Measurements from ENCODE around the gene PPP1R14C. TPM values are rescaled to one million over a fixed set of nuclear protein-coding genes. Genes with fewer than 3 reads are reported as not detected.

PPP1R14C gene
- total and polyA plus RNA-seq, 2 donors (not counting 3 experiments of a cell fraction or from before 2014, with no cell fraction given): not detected

DNA sequence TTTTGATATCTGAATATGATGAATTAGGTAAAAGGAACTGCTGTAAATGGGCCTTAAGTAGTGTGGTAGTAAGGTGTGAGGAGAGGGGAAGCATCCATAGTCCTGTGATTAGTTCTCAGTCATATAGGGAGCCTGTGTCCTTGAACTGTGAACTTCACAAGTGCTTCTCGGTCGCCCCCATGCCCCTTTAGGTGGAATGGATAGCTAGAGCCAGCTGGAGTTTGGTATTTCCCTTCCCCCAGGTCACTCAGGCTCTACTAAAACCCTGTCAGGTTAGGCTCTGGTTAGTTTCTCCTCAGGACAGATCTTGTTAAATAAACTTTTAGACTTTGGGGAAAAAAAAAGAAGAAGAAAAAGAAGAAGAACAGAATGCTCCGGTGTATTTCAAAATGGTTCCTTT lies 82.0 kb downstream of the PPP1R14C start:
- Histone ChIP-seq H3K9me3 (replicated peaks; ENCODE audit: control insufficient read depth, insufficient read depth, low read length) (no peaks in the 10 kb centered on the region), H3K79me2 (ENCODE audit: control insufficient read depth, insufficient read depth, low read length) (no peaks in the 10 kb centered on the region), H3K27me3 (ENCODE audit: control insufficient read depth in 2 of 2, insufficient read depth in 2 of 2, low read length in 2 of 2) (peaks cover 1 to 13% of the 10 kb centered on the region in 2 experiments), H2AFZ (ENCODE audit: low read depth, low read length) (no peak overlapping the region), H3K9me1 (replicated peaks; ENCODE audit: control insufficient read depth, extremely low read depth, insufficient read depth, low read length) (no peaks in the 10 kb centered on the region), H3K36me3 (ENCODE audit: control insufficient read depth in 2 of 2, extremely low read depth in 1 of 2, insufficient read depth in 2 of 2, low read length in 2 of 2) (no peaks in the 10 kb centered on the region), H3K4me2 (ENCODE audit: insufficient read depth, low read length) (no peak overlapping the region), H3K4me3 (replicated peaks in 1 of 3; ENCODE audit: insufficient read depth in 1 of 3, low read depth in 1 of 3, low read length in 3 of 3) (no peak overlapping the region), H4K20me1 (replicated peaks; ENCODE audit: control insufficient read depth, extremely low read depth, insufficient read depth, low read length) (no peaks in the 10 kb centered on the region), H3K9ac (replicated peaks; ENCODE audit: extremely low read depth, insufficient read depth, low read length) (no peak overlapping the region), H3K4me1 (ENCODE audit: control insufficient read depth, extremely low read depth, insufficient read depth, low read length) (no peaks in the 10 kb centered on the region), H3K27ac (ENCODE audit: insufficient read depth, low read depth, low read length) (no peak overlapping the region)
- CTCF ChIA-PET: no interaction called here
- no TSS peak for BruUV-seq (replicated peaks)
- TF ChIP-seq, protein P1, sequence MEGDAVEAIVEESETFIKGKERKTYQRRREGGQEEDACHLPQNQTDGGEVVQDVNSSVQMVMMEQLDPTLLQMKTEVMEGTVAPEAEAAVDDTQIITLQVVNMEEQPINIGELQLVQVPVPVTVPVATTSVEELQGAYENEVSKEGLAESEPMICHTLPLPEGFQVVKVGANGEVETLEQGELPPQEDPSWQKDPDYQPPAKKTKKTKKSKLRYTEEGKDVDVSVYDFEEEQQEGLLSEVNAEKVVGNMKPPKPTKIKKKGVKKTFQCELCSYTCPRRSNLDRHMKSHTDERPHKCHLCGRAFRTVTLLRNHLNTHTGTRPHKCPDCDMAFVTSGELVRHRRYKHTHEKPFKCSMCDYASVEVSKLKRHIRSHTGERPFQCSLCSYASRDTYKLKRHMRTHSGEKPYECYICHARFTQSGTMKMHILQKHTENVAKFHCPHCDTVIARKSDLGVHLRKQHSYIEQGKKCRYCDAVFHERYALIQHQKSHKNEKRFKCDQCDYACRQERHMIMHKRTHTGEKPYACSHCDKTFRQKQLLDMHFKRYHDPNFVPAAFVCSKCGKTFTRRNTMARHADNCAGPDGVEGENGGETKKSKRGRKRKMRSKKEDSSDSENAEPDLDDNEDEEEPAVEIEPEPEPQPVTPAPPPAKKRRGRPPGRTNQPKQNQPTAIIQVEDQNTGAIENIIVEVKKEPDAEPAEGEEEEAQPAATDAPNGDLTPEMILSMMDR (IDR thresholded peaks at IDR 0.05; ENCODE audit: extremely low read depth in 1 of 2, insufficient read depth in 1 of 2, low read depth in 1 of 2, low read length in 2 of 2): no peak
- no peak for TF ChIP-seq GATA2 (IDR thresholded peaks at IDR 0.05; ENCODE audit: insufficient read depth, insufficient read length, low read depth, low read length)
- TF ChIP-seq POLR2A (IDR thresholded peaks at IDR 0.05; ENCODE audit: low read depth, low read length): no peak
- TF ChIP-seq FOS (IDR thresholded peaks at IDR 0.05; ENCODE audit: borderline replicate concordance, insufficient read depth, low read length): no peak
- TF ChIP-seq POLR2AphosphoS5 (IDR thresholded peaks at IDR 0.05; ENCODE audit: insufficient read depth, low read depth, low read length): no peak
- TF ChIP-seq, protein P2, sequence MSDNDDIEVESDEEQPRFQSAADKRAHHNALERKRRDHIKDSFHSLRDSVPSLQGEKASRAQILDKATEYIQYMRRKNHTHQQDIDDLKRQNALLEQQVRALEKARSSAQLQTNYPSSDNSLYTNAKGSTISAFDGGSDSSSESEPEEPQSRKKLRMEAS (IDR thresholded peaks at IDR 0.05; ENCODE audit: insufficient read depth, insufficient read length): no peak
- no peak for TF ChIP-seq MYC (IDR thresholded peaks at IDR 0.05; ENCODE audit: low read depth, low read length)
- no peak for TF ChIP-seq EZH2 (IDR thresholded peaks at IDR 0.05; ENCODE audit: borderline replicate concordance, low read depth, low read length, severe bottlenecking)
- no peak for TF ChIP-seq JUN (IDR thresholded peaks at IDR 0.05; ENCODE audit: borderline replicate concordance, insufficient read depth, insufficient read length, low read depth)
- intact Hi-C loops (cut with micrococcal nuclease) (no loop called here), dilution Hi-C loops (cut with MboI; ENCODE audit: extremely low pct_ligation_motif_present, low sequenced_read_pairs) (no loop called here)
- DNase-seq (ENCODE audit: low read depth, low spot score) (no peak), FAIRE-seq (no peak)
- POLR2A ChIA-PET: no interaction called here

Measured in endothelial cell of umbilical vein (primary cell).